Keratinocyte (primary cell): Measurements from ENCODE around the gene TFIP11.

Experiments
- EZH2 ChIP-seq: IDR thresholded peaks from one replicate; pipeline ENCODE4 v1.6.1; 2012; ENCODE audit warnings: inconsistent platforms, mild to moderate bottlenecking, low read length, moderate library complexity
- TF ChIP-seq, protein P1 (sequence below), 3 experiments: IDR thresholded peaks in 1 of 3; conservative IDR thresholded peaks in 1 of 3; optimal IDR thresholded peaks in 1 of 3; 2 replicates in 2 of 3; 3 replicates in 1 of 3; pipeline versions ENCODE3 to v1.5.1; 2011; ENCODE audit warnings: low read length in 3 of 3, mild to moderate bottlenecking in 3 of 3, moderate library complexity in 2 of 3, control low read depth in 1 of 3, inconsistent platforms in 1 of 3; ENCODE audit not compliant: insufficient read depth in 2 of 3; ENCODE audit errors: extremely low read depth in 1 of 3

DNA sequence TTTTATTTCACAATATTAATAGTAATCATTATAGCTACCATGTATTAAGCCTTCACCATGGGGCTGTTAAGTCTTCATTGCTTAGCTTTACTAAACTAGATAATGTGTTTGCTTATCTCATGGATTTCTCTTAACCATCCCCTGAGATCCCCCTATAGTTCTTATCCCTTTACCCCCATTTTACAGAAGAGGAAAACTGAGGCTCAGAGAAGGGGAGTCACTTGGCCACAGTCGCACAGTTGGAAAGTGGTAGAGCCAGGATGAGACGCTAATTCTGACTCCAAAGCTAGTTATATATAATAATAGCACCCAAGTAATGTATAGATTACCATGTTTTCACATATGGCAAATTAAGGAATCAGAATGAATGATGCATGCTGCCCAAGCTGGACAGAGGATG is 9.7 kb upstream of the TFIP11 start:
- no peak for TF ChIP-seq EZH2
- TF ChIP-seq, protein P1, sequence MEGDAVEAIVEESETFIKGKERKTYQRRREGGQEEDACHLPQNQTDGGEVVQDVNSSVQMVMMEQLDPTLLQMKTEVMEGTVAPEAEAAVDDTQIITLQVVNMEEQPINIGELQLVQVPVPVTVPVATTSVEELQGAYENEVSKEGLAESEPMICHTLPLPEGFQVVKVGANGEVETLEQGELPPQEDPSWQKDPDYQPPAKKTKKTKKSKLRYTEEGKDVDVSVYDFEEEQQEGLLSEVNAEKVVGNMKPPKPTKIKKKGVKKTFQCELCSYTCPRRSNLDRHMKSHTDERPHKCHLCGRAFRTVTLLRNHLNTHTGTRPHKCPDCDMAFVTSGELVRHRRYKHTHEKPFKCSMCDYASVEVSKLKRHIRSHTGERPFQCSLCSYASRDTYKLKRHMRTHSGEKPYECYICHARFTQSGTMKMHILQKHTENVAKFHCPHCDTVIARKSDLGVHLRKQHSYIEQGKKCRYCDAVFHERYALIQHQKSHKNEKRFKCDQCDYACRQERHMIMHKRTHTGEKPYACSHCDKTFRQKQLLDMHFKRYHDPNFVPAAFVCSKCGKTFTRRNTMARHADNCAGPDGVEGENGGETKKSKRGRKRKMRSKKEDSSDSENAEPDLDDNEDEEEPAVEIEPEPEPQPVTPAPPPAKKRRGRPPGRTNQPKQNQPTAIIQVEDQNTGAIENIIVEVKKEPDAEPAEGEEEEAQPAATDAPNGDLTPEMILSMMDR (optimal IDR thresholded peaks at IDR 0.05 in 1 of 3, IDR thresholded peaks at IDR 0.05 in 1 of 3, conservative IDR thresholded peaks at IDR 0.05 in 1 of 3; ENCODE audit: extremely low read depth in 1 of 3, insufficient read depth in 2 of 3, low read length in 3 of 3) = no peak
